ENCODE results near the gene RTF1.

RTF1 gene

GRCh38 chr15:41513506-41514227 is 96.8 kb downstream of the RTF1 start, which contains the start of gene LTK:
Gene LTK (minus strand): TSS chr15:41513827. CDS start chr15:41513709, 118 bp downstream.
- Histone ChIP-seq H3K9me3 (ENCODE audit: control insufficient read depth, insufficient read depth, low read length) (no peaks in the 10 kb centered on the region), H3K27ac (ENCODE audit: low read length) (no peak within 1 kb of the TSS), H3K36me3 (ENCODE audit: control insufficient read depth, insufficient read depth, low read length) (0 out of 2 replicates have a peak, but pooled peaks cover 5% of the 10 kb centered on the region), H3K4me3 (ENCODE audit: low read length) (peak within 1 kb of the TSS; percentile 33; the same call in 1 of the 2 replicates), H3K27me3 (ENCODE audit: control insufficient read depth, insufficient read depth, low read length) (peaks cover 34% of the 10 kb centered on the region), H3K4me1 (ENCODE audit: control insufficient read depth, insufficient read depth, low read length) (peaks cover 4% of the 10 kb centered on the region; the same call in 1 of the 2 replicates)
- DNase-seq (ENCODE audit: low read depth, low spot score), result no peak
- WGBS (ENCODE audit: insufficient coverage, insufficient read length), result no CpG with 5 or more reads among the region's 33 CpGs

DNA sequence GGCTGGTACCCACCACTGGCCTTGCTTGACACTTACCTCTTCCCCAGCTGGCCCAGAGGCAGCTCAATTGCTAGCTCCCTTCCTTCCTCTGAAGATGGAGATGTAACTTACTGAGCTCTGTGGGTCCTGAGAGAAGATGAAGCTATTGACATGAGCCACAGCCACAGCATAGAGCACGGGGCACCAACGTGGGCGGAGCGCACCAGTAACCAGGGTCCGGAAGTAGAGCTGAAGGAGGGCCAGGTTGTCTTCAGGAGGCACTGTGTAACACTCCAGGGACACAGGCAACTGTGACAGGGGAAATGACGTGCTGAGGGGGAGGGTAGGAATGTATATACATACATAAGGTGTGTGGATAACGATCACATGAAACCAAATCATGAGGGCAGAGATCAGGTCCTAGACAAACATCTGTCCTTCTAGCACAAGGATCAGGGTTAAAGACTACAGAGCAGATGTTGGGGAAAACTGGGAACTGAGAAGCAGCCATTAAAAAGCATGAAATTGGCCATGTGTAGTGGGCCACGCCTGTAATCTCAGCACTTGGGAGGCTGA is 101.1 kb downstream of the RTF1 start:
- Histone ChIP-seq H3K27me3 (ENCODE audit: control insufficient read depth, insufficient read depth, low read length) (peaks cover 7% of the 10 kb centered on the region; the same call in 1 of the 2 replicates), H3K27ac (ENCODE audit: low read length) (no peak overlapping the region), H3K9me3 (ENCODE audit: control insufficient read depth, insufficient read depth, low read length) (no peaks in the 10 kb centered on the region), H3K4me1 (ENCODE audit: control insufficient read depth, insufficient read depth, low read length) (no peaks in the 10 kb centered on the region), H3K36me3 (ENCODE audit: control insufficient read depth, insufficient read depth, low read length) (peaks cover 10% of the 10 kb centered on the region), H3K4me3 (ENCODE audit: low read length) (no peak overlapping the region)
- no peak for DNase-seq (ENCODE audit: low read depth, low spot score)
- no CpG with 5 or more reads among the region's 8 CpGs for WGBS (ENCODE audit: insufficient coverage, insufficient read length)

GRCh38 chr15:41520636-41521035 is 103.7 kb downstream of the RTF1 start:
- Histone ChIP-seq H3K27me3 (ENCODE audit: control insufficient read depth, insufficient read depth, low read length) (no peaks in the 10 kb centered on the region), H3K4me3 (ENCODE audit: low read length) (no peak overlapping the region), H3K9me3 (ENCODE audit: control insufficient read depth, insufficient read depth, low read length) (no peaks in the 10 kb centered on the region), H3K36me3 (ENCODE audit: control insufficient read depth, insufficient read depth, low read length) (peaks cover 15% of the 10 kb centered on the region), H3K27ac (ENCODE audit: low read length) (no peak overlapping the region), H3K4me1 (ENCODE audit: control insufficient read depth, insufficient read depth, low read length) (no peaks in the 10 kb centered on the region)
- no CpG with 5 or more reads among the region's 17 CpGs for WGBS (ENCODE audit: insufficient coverage, insufficient read length)
- DNase-seq (ENCODE audit: low read depth, low spot score), result no peak

DNA sequence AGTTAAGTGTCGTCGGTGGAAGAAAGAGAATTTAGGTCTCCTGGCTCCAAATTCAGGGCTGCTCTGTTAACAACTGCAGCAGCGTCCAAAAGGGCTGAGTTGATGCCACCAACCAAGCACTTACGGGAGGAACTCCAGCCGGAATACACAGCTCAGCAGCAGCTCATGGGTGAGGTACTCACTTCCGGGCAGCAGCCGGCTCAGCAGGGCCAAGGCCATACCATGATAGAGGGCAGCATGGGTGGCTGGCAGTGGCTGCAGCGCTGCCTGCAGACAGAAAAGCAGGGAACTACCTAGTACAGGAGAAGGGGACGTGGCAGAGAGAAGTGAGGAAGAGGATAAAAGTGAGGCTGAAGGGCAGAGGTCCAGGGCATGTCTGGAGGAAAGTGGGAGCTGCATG is 104.7 kb downstream of the RTF1 start:
- no peak for DNase-seq (ENCODE audit: low read depth, low spot score)
- Histone ChIP-seq H3K27ac (ENCODE audit: low read length) (no peak overlapping the region), H3K36me3 (ENCODE audit: control insufficient read depth, insufficient read depth, low read length) (peaks cover 19% of the 10 kb centered on the region), H3K4me1 (ENCODE audit: control insufficient read depth, insufficient read depth, low read length) (no peaks in the 10 kb centered on the region), H3K27me3 (ENCODE audit: control insufficient read depth, insufficient read depth, low read length) (no peaks in the 10 kb centered on the region), H3K9me3 (ENCODE audit: control insufficient read depth, insufficient read depth, low read length) (no peaks in the 10 kb centered on the region), H3K4me3 (ENCODE audit: low read length) (no peak overlapping the region)
- no CpG with 5 or more reads among the region's 9 CpGs for WGBS (ENCODE audit: insufficient coverage, insufficient read length)

GRCh38 chr15:41523097-41523496 is 106.2 kb downstream of the RTF1 start:
- no peak for DNase-seq (ENCODE audit: low read depth, low spot score)
- no peaks in the 10 kb centered on the region for H3K9me3 ChIP-seq (ENCODE audit: control insufficient read depth, insufficient read depth, low read length)
- H3K36me3 ChIP-seq (ENCODE audit: control insufficient read depth, insufficient read depth, low read length), result peaks cover 28% of the 10 kb centered on the region
- H3K4me3 ChIP-seq (ENCODE audit: low read length), result no peak overlapping the region
- H3K27me3 ChIP-seq (ENCODE audit: control insufficient read depth, insufficient read depth, low read length), result no peaks in the 10 kb centered on the region
- H3K4me1 ChIP-seq (ENCODE audit: control insufficient read depth, insufficient read depth, low read length), result no peaks in the 10 kb centered on the region
- no CpG with 5 or more reads among the region's 5 CpGs for WGBS (ENCODE audit: insufficient coverage, insufficient read length)
- no peak overlapping the region for H3K27ac ChIP-seq (ENCODE audit: low read length)

DNA sequence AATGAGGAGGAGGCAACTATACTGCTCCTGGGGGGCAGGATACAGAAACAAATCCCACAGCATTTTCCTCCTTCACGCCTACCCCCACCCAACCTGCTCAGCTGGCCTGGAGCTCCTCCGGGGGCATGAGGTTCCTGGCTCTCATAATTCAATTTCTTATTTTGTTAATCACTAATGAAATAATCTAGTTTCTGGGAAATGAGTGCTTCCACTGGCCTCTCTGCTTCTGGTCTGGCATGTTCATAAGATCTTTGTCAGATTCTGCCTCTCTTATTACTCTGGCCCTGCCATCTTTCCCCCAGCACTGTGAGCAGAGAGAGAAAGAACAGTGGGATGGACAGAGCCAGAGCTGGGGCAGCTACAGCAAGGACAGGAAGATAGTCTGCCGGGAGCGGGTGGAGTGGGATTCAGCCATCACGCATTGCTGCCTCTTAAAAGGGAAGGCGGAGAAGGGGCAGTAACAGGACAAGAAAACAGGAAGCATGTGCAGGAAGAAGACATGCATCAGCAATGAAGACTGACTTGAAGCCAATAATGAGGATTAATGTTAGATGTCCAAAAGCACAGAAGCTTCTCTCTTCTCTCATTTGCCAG is 113.6 kb downstream of the RTF1 start:
- H3K36me3 ChIP-seq (ENCODE audit: control insufficient read depth, insufficient read depth, low read length), result peaks cover 43% of the 10 kb centered on the region
- no peaks in the 10 kb centered on the region for H3K4me1 ChIP-seq (ENCODE audit: control insufficient read depth, insufficient read depth, low read length)
- H3K27me3 ChIP-seq (ENCODE audit: control insufficient read depth, insufficient read depth, low read length), result no peaks in the 10 kb centered on the region
- H3K9me3 ChIP-seq (ENCODE audit: control insufficient read depth, insufficient read depth, low read length), result no peaks in the 10 kb centered on the region
- H3K4me3 ChIP-seq (ENCODE audit: low read length), result no peak overlapping the region
- no peak overlapping the region for H3K27ac ChIP-seq (ENCODE audit: low read length)
- WGBS (ENCODE audit: insufficient coverage, insufficient read length), result no CpG with 5 or more reads among the region's 6 CpGs
- no peak for DNase-seq (ENCODE audit: low read depth, low spot score)
